ENCODE data around the gene SPATA31E1. TPM values are rescaled to one million over a fixed set of nuclear protein-coding genes. Genes with fewer than 3 reads are reported as not detected.

SPATA31E1 gene
- not detected in 2 replicates for total RNA-seq

DNA sequence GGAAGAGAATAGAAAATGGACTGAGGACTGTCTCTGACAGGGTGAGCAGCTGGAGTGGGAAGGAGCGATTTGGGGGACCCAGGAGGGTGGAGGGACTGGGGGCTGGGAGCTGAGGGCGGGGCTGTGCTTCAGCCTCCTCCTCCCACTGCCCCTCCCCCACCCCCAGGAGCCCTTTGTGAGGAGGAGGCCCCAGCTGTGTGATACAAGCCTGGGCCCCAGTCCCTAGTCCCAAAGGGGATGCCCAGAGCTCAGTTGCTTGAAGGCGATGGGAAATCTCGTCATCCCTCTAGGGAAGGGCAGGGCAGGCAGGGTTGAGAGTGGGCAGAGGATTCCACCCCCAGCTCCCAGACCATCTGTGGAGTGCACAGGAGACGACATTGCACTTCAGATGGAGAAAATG lies at the start of gene SPATA31E1:
SPATA31E1 (plus strand) TSS at position 251 of the 400 bp plus-strand sequence; CDS start at position 266, 15 bp downstream.

DNA sequence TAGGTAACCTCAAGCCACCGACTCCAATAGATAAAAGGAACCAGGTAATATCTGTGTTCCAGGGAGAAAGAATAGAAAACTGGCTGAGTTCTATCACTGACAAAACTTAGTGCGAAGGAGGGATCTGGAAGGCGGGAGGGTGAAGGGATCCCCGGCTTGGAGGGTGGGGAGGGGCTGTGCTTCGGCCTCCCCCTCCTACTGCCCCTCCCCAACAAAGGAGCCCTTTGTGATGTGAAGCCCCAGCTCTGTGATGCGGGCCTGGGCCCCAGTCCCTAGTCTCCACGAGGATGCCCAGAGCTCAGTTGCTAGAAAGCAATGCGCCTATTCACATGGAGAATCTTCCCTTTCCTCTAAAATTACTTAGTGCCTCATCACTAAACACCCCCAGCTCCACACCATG lies 35.0 kb downstream of the SPATA31E1 start, which contains the start of gene SPATA31C1:
SPATA31C1 (plus strand) TSS at position 301 of the 400 bp plus-strand sequence.

Other genes with a start within 250 kb of the SPATA31E1 start
- gene CTSL, start 156.8 kb upstream of the SPATA31E1 start, total RNA-seq = 92.6 and 121 TPM in 2 replicates
- gene SPATA31C1, start 35.1 kb downstream of the SPATA31E1 start, total RNA-seq = not detected in 2 replicates
- 0.43 and 1.2 TPM in 2 replicates for gene CDK20, start 91.7 kb downstream of the SPATA31E1 start, total RNA-seq

Measured in thoracic aorta endothelial cell (primary cell).